Activated CD4-positive, alpha-beta memory T cell treated with anti-CD3 and anti-CD28 coated beads for 36 hours (primary cell): Measurements from ENCODE around the gene DMBT1. TPM values are rescaled to one million over a fixed set of nuclear protein-coding genes. Genes with fewer than 3 reads are reported as not detected.

Experiments
- CTCF ChIA-PET: fragments of 350-600 bp; sonication (Branson Sonifier 250); formaldehyde crosslinking; loops from one replicate; lab custom pipeline; 2021; ENCODE audit warnings: antibody characterized with exemption, inconsistent platforms; lab: Charles Lee
- POLR2A ChIA-PET: fragments of 350-600 bp; sonication (Branson Sonifier 250); formaldehyde crosslinking; loops from one replicate; lab custom pipeline; 2021; ENCODE audit warnings: antibody characterized with exemption; lab: Charles Lee
- DNase-seq: peaks from one replicate; pipeline ENCODE4 v3.0.0-alpha.2; 2020
- H3K27ac Mint-ChIP-seq: one replicate; pipeline ENCODE4 v1.8.0; 2021; ENCODE audit warnings: mixed read lengths
- H3K27me3 Mint-ChIP-seq: one replicate; pipeline ENCODE4 v1.8.0; 2021; ENCODE audit warnings: mixed read lengths
- H3K36me3 Mint-ChIP-seq: one replicate; pipeline ENCODE4 v1.8.0; 2021; ENCODE audit warnings: mixed read lengths
- H3K4me1 Mint-ChIP-seq: one replicate; pipeline ENCODE4 v1.8.0; 2021; ENCODE audit warnings: low read depth, mixed read lengths
- H3K4me3 Mint-ChIP-seq: one replicate; pipeline ENCODE4 v1.8.0; 2021; ENCODE audit warnings: mild to moderate bottlenecking, mixed read lengths
- H3K9me3 Mint-ChIP-seq: one replicate; pipeline ENCODE4 v1.8.0; 2021; ENCODE audit warnings: mixed read lengths
- intact Hi-C: fragments of 100-400 bp; cut with micrococcal nuclease; formaldehyde crosslinking; loops from one replicate; pipeline ENCODE4 v1.15.1; 2023
- total RNA-seq, 2 experiments: library from RNA; stranded (reverse); gene quantifications; one replicate each; pipeline ENCODE4 v1.2.3, GENCODE V29; 2021

DMBT1 gene
- total RNA-seq, 2 experiments from 2014 or later: not detected

DNA sequence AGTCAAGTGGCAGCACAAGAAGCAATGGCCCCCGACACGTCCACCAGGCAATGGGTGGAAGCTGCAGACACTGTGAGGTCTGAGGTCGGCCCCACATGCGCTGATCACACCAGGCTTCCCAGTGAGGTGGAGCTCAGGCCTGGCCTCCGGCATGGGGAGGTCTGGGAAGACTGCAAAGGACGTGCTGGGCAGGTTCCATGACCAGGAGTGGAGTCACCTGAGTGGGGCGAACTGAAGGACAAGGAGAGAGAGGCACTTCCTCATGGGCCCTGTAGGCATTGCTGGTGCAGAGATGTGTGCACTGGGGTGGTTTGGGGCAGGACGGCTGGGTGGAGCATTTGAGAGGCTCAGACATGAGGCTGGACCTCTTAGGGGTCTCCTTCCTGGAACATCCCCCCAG lies 103.9 kb downstream of the DMBT1 start:
- no peaks in the 10 kb centered on the region for H3K4me1 Mint-ChIP-seq
- H3K36me3 Mint-ChIP-seq: no peaks in the 10 kb centered on the region
- peaks cover 15% of the 10 kb centered on the region for H3K27me3 Mint-ChIP-seq
- H3K27ac Mint-ChIP-seq: no peak overlapping the region
- DNase-seq: no peak
- ChIA-PET POLR2A (no interaction called here), CTCF (no interaction called here)
- no peaks in the 10 kb centered on the region for H3K9me3 Mint-ChIP-seq
- intact Hi-C loops: no loop called here
- no peak overlapping the region for H3K4me3 Mint-ChIP-seq

DNA sequence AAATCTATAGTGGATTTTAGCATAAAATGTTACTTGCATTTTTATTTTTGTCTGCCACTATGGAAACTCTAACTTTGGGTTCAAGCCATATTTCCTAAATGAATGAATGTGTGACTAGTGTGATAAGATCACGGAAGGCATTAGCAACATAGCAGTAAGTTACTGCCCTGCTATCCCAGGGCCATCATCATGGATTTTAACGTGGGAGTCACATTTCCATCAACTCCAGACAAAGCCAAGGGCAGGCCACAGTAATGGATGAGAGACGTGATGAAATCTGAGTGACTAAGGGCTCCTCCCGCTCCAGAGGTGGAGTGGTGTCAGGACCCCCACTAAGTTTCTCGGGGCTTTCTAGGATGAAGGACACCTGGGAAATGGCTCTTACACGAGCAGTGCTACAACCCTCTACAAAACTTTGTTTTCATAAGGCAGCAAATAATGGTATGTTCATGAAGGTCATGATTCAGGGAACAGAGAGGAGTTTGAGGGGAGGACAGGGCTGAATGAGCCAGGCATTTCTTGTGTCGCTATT lies 104.8 kb downstream of the DMBT1 start:
- Mint-ChIP-seq H3K4me3 (no peak overlapping the region), H3K27ac (no peak overlapping the region), H3K27me3 (peaks cover 15% of the 10 kb centered on the region), H3K9me3 (no peaks in the 10 kb centered on the region), H3K36me3 (no peaks in the 10 kb centered on the region), H3K4me1 (no peaks in the 10 kb centered on the region)
- POLR2A ChIA-PET: no interaction called here
- CTCF ChIA-PET: no interaction called here
- no peak for DNase-seq
- intact Hi-C loops: no loop called here

DNA sequence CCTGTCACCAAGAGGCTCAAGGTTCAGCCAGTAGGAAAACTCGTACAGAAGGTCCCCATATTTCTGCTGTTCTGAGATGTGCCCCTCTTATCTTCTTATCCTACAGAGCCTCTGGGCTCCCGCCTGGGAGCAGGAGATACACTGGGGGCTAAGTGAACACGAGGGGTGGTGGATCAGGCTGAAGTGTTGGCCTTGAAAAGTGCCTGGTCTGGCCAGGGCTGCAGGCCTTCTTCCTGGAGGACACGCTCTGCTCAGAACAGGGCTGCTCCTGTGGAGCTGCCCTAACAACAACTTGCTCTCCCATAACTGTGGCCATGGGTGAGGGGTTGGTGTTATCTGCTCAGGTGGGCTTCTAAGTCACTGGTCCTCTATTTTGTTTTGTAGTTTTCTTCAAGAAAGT lies 105.4 kb downstream of the DMBT1 start:
- DNase-seq: no peak
- H3K9me3 Mint-ChIP-seq: no peaks in the 10 kb centered on the region
- ChIA-PET CTCF (no interaction called here), POLR2A (no interaction called here)
- intact Hi-C loops: no loop called here
- no peaks in the 10 kb centered on the region for H3K4me1 Mint-ChIP-seq
- H3K27me3 Mint-ChIP-seq: peaks cover 15% of the 10 kb centered on the region
- no peaks in the 10 kb centered on the region for H3K36me3 Mint-ChIP-seq
- no peak overlapping the region for H3K4me3 Mint-ChIP-seq
- H3K27ac Mint-ChIP-seq: no peak overlapping the region

DNA sequence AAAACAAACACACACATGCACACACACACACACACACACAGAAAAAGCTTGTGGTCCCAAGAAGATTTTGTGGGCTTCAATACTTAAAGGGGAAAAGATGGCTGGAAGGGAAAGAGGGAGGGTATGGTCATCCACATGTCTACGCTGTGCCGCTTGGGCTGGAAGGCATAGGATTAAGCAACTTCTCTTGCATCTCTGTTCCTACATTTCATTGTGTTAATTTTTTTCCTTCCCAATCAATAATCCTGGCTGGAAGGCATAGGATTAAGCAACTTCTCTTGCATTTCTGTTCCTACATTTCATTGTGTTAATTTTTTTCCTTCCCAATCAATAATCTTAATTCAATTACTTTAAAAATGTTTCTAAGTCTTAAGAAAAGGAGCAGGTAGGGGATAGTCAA lies 108.5 kb downstream of the DMBT1 start:
- CTCF ChIA-PET: no interaction called here
- POLR2A ChIA-PET: no interaction called here
- Mint-ChIP-seq H3K9me3 (no peaks in the 10 kb centered on the region), H3K27me3 (peaks cover 15% of the 10 kb centered on the region), H3K27ac (no peak overlapping the region), H3K4me3 (no peak overlapping the region), H3K4me1 (no peaks in the 10 kb centered on the region), H3K36me3 (no peaks in the 10 kb centered on the region)
- DNase-seq: no peak
- intact Hi-C loops: no loop called here

DNA sequence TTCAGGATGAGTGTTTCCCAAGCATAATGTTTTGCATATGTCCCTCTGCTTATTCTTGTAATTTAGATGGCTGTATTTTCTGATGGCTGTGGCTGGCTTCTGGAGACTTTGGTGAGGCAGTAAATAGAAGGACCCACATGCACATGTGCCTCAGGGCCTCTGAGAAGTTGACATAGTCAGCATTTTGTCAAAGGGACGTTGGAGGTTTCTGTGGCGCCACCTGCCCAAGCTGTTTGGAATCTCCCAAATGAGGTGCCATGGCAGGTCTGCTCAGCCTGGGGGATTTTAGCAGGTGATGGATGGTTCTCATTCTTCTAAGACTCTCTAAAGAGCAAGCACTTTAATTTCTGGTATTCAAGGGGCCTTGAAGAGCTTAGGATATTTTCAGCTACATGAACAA lies 109.3 kb downstream of the DMBT1 start:
- Mint-ChIP-seq H3K36me3 (no peaks in the 10 kb centered on the region), H3K27me3 (peaks cover 15% of the 10 kb centered on the region), H3K9me3 (no peaks in the 10 kb centered on the region), H3K27ac (no peak overlapping the region), H3K4me3 (no peak overlapping the region), H3K4me1 (no peaks in the 10 kb centered on the region)
- intact Hi-C loops: no loop called here
- DNase-seq: no peak
- POLR2A ChIA-PET: no interaction called here
- CTCF ChIA-PET: no interaction called here

DNA sequence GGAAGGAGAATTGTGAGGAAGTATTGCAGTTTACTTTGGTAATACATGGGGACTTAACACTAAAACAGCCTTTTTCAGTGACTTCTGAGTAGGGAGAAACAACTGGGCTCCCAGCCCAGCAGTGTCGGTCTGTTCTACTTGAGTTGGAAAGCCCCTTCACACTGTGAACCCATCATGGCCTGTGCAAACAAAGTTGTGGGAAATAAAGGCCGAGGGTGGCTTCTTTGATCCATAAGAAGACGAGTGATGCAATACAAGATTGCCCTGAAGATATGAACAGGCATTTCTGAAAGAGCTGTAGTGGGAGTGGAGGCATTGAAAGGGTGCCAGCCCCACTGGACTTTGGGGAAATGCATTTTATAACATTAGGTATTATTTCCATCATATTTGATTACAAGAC lies 110.8 kb downstream of the DMBT1 start:
- intact Hi-C loops: no loop called here
- POLR2A ChIA-PET: no interaction called here
- Mint-ChIP-seq H3K27me3 (peaks cover 19% of the 10 kb centered on the region), H3K36me3 (no peaks in the 10 kb centered on the region), H3K4me3 (no peak overlapping the region), H3K9me3 (no peaks in the 10 kb centered on the region), H3K27ac (no peak overlapping the region), H3K4me1 (no peaks in the 10 kb centered on the region)
- no peak for DNase-seq
- CTCF ChIA-PET: no interaction called here

DNA sequence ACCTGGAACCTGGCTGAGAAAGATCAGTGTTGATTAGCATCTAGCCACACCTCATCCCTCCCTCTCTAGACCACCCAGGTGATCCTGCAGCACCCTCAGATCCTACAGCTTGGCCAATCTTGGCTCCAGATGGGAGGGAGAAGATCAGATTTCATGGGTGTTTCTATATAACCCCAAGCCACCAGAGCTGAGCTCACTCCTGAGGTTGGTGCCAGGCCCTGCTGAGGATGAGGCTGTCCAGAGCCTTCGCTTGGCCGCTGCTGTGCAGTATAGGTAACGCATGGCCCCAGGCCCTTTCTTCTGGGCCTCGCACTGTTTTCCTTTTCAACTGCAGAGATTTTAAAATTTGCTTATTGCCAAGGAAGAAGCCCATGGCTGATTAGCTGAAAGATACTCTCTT lies 112.1 kb downstream of the DMBT1 start:
- H3K4me3 Mint-ChIP-seq: no peak overlapping the region

DNA sequence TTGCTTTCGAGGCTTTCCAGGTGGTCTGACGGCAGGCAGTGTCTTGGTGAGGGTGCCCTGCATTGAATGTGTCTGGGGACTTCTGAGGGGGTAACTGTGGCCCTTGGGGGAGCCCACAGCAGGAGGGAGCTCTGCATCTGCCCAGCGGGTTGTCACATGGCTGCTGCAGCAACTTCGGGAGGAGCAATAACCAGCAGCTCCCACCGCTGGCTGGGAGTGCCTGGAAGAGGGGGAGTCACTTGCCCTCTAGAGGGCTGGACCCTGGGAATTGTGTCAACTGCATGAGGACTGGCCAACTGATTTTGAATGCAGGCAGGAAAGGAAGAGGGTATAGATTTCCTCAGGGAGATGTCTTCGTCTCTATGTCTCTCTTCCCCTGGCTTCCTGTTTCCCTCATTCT lies 112.7 kb downstream of the DMBT1 start:
- intact Hi-C loops: no loop called here
- Mint-ChIP-seq H3K27me3 (peaks cover 21% of the 10 kb centered on the region), H3K27ac (no peak overlapping the region), H3K4me3 (no peak overlapping the region), H3K4me1 (no peaks in the 10 kb centered on the region), H3K36me3 (no peaks in the 10 kb centered on the region), H3K9me3 (no peaks in the 10 kb centered on the region)
- DNase-seq: no peak
- ChIA-PET CTCF (no interaction called here), POLR2A (interaction anchor here (0.7 kb wide), 1 partner anchor 16 kb away, joined by 3 read pairs; no protein-coding TSS in a partner anchor)

More for the DNA sequence above, 112.1 kb downstream of the DMBT1 start:
- intact Hi-C loops: no loop called here
- Mint-ChIP-seq H3K27ac (no peak overlapping the region), H3K4me1 (no peaks in the 10 kb centered on the region), H3K36me3 (no peaks in the 10 kb centered on the region), H3K27me3 (peaks cover 21% of the 10 kb centered on the region), H3K9me3 (no peaks in the 10 kb centered on the region)
- CTCF ChIA-PET: no interaction called here
- POLR2A ChIA-PET: interaction anchor here (0.7 kb wide), 1 partner anchor 16 kb away, joined by 3 read pairs; no protein-coding TSS in a partner anchor
- no peak for DNase-seq

DNA sequence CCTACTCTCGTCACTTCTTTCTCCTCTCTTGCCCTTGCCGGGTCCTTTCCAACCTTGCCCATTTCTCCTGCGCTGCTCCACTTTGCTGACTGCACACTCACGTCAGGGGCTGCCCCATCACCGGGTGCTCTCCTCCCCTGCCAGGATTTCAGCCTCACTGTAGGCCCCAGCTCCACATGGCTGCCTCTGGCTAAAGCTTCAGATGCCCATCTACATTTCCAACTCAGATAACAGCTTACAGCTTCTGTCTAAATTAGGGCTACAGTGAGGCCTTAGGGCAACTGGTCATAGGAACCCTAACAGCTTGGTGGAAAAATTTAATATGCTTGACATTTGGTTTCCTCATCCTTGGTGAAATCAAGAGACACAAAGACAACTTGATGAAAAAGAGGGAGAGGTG lies 113.2 kb downstream of the DMBT1 start:
- Mint-ChIP-seq H3K9me3 (no peaks in the 10 kb centered on the region), H3K27me3 (peaks cover 21% of the 10 kb centered on the region), H3K36me3 (no peaks in the 10 kb centered on the region), H3K4me1 (no peaks in the 10 kb centered on the region), H3K4me3 (no peak overlapping the region), H3K27ac (no peak overlapping the region)
- ChIA-PET CTCF (interaction anchor here (1.7 kb wide), 1 partner anchor 25 kb away, joined by 6 read pairs; no protein-coding TSS in a partner anchor), POLR2A (no interaction called here)
- DNase-seq: no peak
- intact Hi-C loops: no loop called here

DNA sequence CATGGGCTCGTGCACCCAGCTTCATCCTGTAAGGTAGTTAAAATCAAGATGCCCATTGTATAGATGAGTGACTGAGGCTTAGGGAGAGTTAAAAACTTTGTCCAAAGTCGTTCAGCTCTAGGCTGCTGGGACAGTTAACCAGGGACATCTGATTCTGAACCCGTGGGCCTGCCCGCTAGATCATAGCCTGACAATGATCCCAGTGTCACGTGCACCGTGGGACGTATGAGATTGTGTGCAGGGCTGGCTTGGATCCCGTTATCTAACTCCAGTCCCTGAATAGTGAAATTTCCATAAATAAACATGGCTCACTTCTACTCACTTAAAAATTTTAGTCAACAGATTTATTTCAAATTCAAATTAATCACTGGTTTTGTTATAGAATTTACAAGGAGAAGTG lies 114.2 kb downstream of the DMBT1 start:
- CTCF ChIA-PET: interaction anchor here (1.7 kb wide), 1 partner anchor 26 kb away, joined by 6 read pairs; no protein-coding TSS in a partner anchor
- H3K27me3 Mint-ChIP-seq: peaks cover 23% of the 10 kb centered on the region
- no peaks in the 10 kb centered on the region for H3K36me3 Mint-ChIP-seq
- H3K4me3 Mint-ChIP-seq: no peak overlapping the region
- intact Hi-C loops: no loop called here
- H3K27ac Mint-ChIP-seq: no peak overlapping the region
- no peaks in the 10 kb centered on the region for H3K9me3 Mint-ChIP-seq
- no peak for DNase-seq
- POLR2A ChIA-PET: no interaction called here
- H3K4me1 Mint-ChIP-seq: no peaks in the 10 kb centered on the region

DNA sequence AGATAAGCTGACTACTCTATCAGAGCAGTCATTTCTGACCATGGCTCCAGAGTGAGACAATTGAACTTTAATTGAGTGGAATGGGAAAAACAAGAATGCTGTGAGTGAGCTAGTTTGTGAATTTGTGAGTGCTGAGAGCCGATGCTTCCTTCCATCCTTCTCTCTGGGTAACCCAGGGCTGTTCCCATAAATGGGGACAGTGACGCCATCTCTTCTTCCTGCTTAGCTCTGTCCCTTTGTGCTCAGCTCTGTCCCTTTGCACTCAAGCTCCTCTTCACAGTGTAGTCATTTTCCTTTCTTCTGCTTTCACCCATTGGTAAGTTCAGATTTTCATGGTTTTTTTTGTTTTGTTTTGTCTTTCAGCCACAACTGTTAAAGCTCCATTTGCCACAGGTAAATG lies 114.7 kb downstream of the DMBT1 start:
- H3K27ac Mint-ChIP-seq: no peak overlapping the region
- intact Hi-C loops: no loop called here
- no peaks in the 10 kb centered on the region for H3K36me3 Mint-ChIP-seq
- DNase-seq: no peak
- ChIA-PET POLR2A (no interaction called here), CTCF (interaction anchor here (1.7 kb wide), 1 partner anchor 26 kb away, joined by 6 read pairs; no protein-coding TSS in a partner anchor)
- H3K9me3 Mint-ChIP-seq: no peaks in the 10 kb centered on the region
- H3K4me3 Mint-ChIP-seq: no peak overlapping the region
- peaks cover 23% of the 10 kb centered on the region for H3K27me3 Mint-ChIP-seq
- H3K4me1 Mint-ChIP-seq: no peaks in the 10 kb centered on the region

DNA sequence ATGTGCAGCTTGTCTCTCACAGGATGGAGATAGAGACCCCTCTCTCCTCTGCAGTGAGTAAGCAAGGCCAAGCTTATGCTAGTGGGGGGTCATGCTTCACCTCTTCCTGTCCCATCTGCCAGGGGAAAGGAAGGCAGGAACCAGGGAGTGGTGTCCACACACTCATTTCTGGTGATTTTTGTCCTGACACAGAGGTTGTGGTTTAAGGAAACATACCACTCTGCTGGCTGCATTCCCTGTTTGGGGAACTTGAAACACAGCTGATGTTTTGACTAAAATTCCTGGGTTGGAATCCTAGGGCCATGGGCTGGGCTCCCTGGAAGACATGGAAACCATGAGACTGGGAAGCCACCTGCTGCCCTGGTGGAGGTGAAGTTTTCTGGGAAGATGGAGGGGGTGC lies 117.7 kb downstream of the DMBT1 start:
- Mint-ChIP-seq H3K27ac (no peak overlapping the region), H3K4me3 (no peak overlapping the region), H3K27me3 (peaks cover 23% of the 10 kb centered on the region), H3K36me3 (no peaks in the 10 kb centered on the region), H3K4me1 (no peaks in the 10 kb centered on the region), H3K9me3 (no peaks in the 10 kb centered on the region)
- intact Hi-C loops: no loop called here
- ChIA-PET POLR2A (no interaction called here), CTCF (no interaction called here)
- DNase-seq: no peak

DNA sequence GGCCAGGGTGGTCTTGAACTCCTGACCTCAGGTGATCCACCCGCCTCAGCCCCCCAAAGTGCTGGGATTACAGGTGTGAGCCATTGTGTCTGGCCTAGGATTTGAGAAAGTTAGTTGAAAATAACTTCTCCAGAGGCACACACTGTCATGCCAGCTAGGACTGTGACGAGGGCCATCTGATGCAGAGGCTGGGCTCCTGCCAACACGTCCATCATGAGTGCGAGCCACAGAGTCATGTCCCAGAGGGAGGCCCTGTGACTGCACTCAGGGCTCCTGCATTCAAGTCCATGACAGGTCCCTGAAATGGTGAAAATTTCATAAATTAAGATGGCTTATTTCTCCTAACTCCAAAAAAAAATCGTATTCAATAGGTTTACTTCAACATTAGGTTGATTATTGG lies 122.0 kb downstream of the DMBT1 start:
- H3K4me3 Mint-ChIP-seq: no peak overlapping the region
- ChIA-PET CTCF (no interaction called here), POLR2A (no interaction called here)
- no peak overlapping the region for H3K27ac Mint-ChIP-seq
- no peaks in the 10 kb centered on the region for H3K36me3 Mint-ChIP-seq
- no peaks in the 10 kb centered on the region for H3K4me1 Mint-ChIP-seq
- H3K27me3 Mint-ChIP-seq: peaks cover 22% of the 10 kb centered on the region
- H3K9me3 Mint-ChIP-seq: no peaks in the 10 kb centered on the region
- intact Hi-C loops: no loop called here
- no peak for DNase-seq
